K562 (cell line): ENCODE results near the gene PTPN7. TPM values are rescaled to one million over a fixed set of nuclear protein-coding genes. Genes with fewer than 3 reads are reported as not detected.

Experiments
- CBX8 ChIP-seq: fragments of 200-600 bp; sonication (generic); IDR thresholded peaks from 2 replicates; pipeline ENCODE4 v1.6.1; 2012; ENCODE audit warnings: borderline replicate concordance, mixed run types, low read depth, mild to moderate bottlenecking, moderate library complexity, mixed read lengths, low read length, control low read depth, inconsistent platforms; ENCODE audit not compliant: poor library complexity, severe bottlenecking; ENCODE audit errors: extremely low read depth
- HMG20B ChIP-seq: fragments of 250-450 bp; sonication (Bioruptor Pico); IDR thresholded peaks from 2 replicates; pipeline ENCODE4 v1.5.0; 2021; ENCODE audit warnings: mild to moderate bottlenecking
- ILK ChIP-seq: fragments of 450-650 bp; IDR thresholded peaks from 2 replicates; pipeline ENCODE4 v1.6.1; 2016; ENCODE audit warnings: missing genetic modification characterization, low read depth, mild to moderate bottlenecking, missing compliant biosample characterization, moderate library complexity, borderline replicate concordance
- JUN ChIP-seq, 2 experiments: sonication (generic) in 1 of 2; formaldehyde crosslinking in 1 of 2; IDR thresholded peaks; 2 replicates each; pipeline versions ENCODE4 v1.6.1 to v1.8.0; 2012 to 2022; ENCODE audit warnings: borderline replicate concordance in 2 of 2, mild to moderate bottlenecking in 2 of 2, improper control_type of control experiment in 1 of 2, low read depth in 1 of 2, low read length in 1 of 2, missing genetic modification reagents in 1 of 2
- KLF13 ChIP-seq: fragments of 450-650 bp; IDR thresholded peaks from 2 replicates; pipeline ENCODE4 v1.6.1; 2016; ENCODE audit warnings: missing genetic modification characterization, low read depth, mild to moderate bottlenecking, missing compliant biosample characterization, moderate library complexity, borderline replicate concordance
- MITF ChIP-seq: IDR thresholded peaks from 2 replicates; pipeline ENCODE4 v1.6.1; 2014; ENCODE audit warnings: antibody characterized with exemption
- MNT ChIP-seq, 2 experiments: fragments of 450-650 bp; conservative IDR thresholded peaks; 2 replicates each; pipeline ENCODE4 v1.6.1; 2017; ENCODE audit warnings: mild to moderate bottlenecking in 2 of 2, moderate library complexity in 2 of 2
- NR2F6 ChIP-seq: fragments of 450-650 bp; formaldehyde crosslinking; IDR thresholded peaks from 2 replicates; pipeline ENCODE4 v1.4.0; 2020; ENCODE audit warnings: mild to moderate bottlenecking
- PHTF2 ChIP-seq: fragments of 250-450 bp; sonication (Bioruptor Pico); IDR thresholded peaks from 2 replicates; pipeline ENCODE4 v1.5.0; 2021; ENCODE audit warnings: mild to moderate bottlenecking
- RCOR1 ChIP-seq, 2 experiments: IDR thresholded peaks; 2 replicates each; pipeline ENCODE4 v1.6.1; 2012; ENCODE audit warnings: low read depth in 2 of 2, low read length in 2 of 2, borderline replicate concordance in 1 of 2, improper control_type of control experiment in 1 of 2
- SLC30A9 ChIP-seq: fragments of 250-450 bp; sonication (Bioruptor Pico); IDR thresholded peaks from 2 replicates; pipeline ENCODE4 v1.8.0; 2022; ENCODE audit warnings: mild to moderate bottlenecking, moderate library complexity
- TSHZ1 ChIP-seq: fragments of 250-450 bp; sonication (Bioruptor Pico); IDR thresholded peaks from 2 replicates; pipeline ENCODE4 v1.4.0; 2020; ENCODE audit warnings: mild to moderate bottlenecking, moderate library complexity
- U2AF1 ChIP-seq: fragments of 200-400 bp; formaldehyde crosslinking; optimal IDR thresholded peaks from 2 replicates; pipeline ENCODE3; 2017; ENCODE audit warnings: mild to moderate bottlenecking, low read depth, low read length, moderate library complexity
- USF2 ChIP-seq: sonication (generic); formaldehyde crosslinking; IDR thresholded peaks from 2 replicates; pipeline ENCODE4 v1.5.0; 2020; ENCODE audit warnings: missing genetic modification reagents
- ZBTB26 ChIP-seq: fragments of 450-650 bp; formaldehyde crosslinking; IDR thresholded peaks from 2 replicates; pipeline ENCODE4 v1.4.0; 2022; ENCODE audit warnings: missing genetic modification characterization
- polyA plus RNA-seq, 8 experiments: library from polyadenylated mRNA; depleted of rRNA in 4 of 8; stranded (reverse) in 5 of 8; unstranded in 3 of 8; fragments of >200 nt; fragmentation: Nextera tagmentation in 2 of 8; fragmentation: Illumina TruSeq in 1 of 8; extraction: Ambion mirVana in 2 of 8; extraction: Trizol in 1 of 8; gene quantifications; 2 replicates each; pipeline versions ENCODE4 v1.2.1 to v1.2.3, GENCODE V29; 2011 to 2014; ENCODE audit warnings: inconsistent platforms in 1 of 8, missing spikeins in 1 of 8
- total RNA-seq, 7 experiments: library from RNA; depleted of rRNA in 6 of 7; stranded (reverse); fragments of >200 nt in 6 of 7; fragmentation: Illumina TruSeq in 2 of 7; extraction: Trizol in 2 of 7; gene quantifications; 2 replicates each; pipeline versions ENCODE4 v1.2.1 to v1.2.3, GENCODE V29; 2011 to 2021; ENCODE audit warnings: low replicate concordance in 1 of 7

PTPN7 gene
- total and polyA plus RNA-seq, 9 of the 15 experiments (the other 6 are each of a cell fraction or from before 2014, with no cell fraction given) = 18.7 to 144 (median 120) TPM

GRCh38 chr1:202164271-202165037 is 4.1 kb upstream of the PTPN7 start (continued):
- TF ChIP-seq TSHZ1 (CRISPR knock-in tag) (no peak), USF2 (CRISPR knock-in tag) (no peak), MITF (no peak), RCOR1 (IDR thresholded peaks at IDR 0.05; ENCODE audit: borderline replicate concordance in 1 of 2, low read depth in 2 of 2, low read length in 2 of 2) (peak in 1 of 2 experiments; percentile 55; a peak in 2 of 4 replicates), HMG20B (CRISPR knock-in tag) (no peak), ILK (tag) (no peak), CBX8 (no peak), ZBTB26 (CRISPR knock-in tag) (0 out of 2 replicates have a peak, but pooled peaks have one; percentile 41), PHTF2 (CRISPR knock-in tag) (no peak), KLF13 (peak; percentile 39; the same call in 1 of the 2 replicates), JUN (IDR thresholded peaks at IDR 0.05; ENCODE audit: borderline replicate concordance, low read depth, low read length) (no peak), JUN (CRISPR knock-in tag; IDR thresholded peaks at IDR 0.05; ENCODE audit: borderline replicate concordance) (no peak), NR2F6 (no peak), MNT (conservative IDR thresholded peaks at IDR 0.05) (peak; percentile 59 to 69), SLC30A9 (CRISPR knock-in tag) (no peak), U2AF1 (no peak)
